GM13977 (cell line): ENCODE data around the gene RER1.

Experiments used
- DNase-seq: peaks from one replicate; pipeline ENCODE4 v3.0.0; 2012; ENCODE audit warnings: low spot score
- CTCF ChIP-seq: IDR thresholded peaks from 2 replicates; pipeline ENCODE4 v1.5.1; 2012; ENCODE audit warnings: mild to moderate bottlenecking, control low read depth; ENCODE audit not compliant: insufficient read depth; ENCODE audit errors: extremely low read depth, missing control alignments
- in situ Hi-C: fragments of 300-500 bp; cut with MboI; formaldehyde crosslinking; loops from one replicate; pipeline ENCODE4 v1.12.0; 2022; ENCODE audit warnings: low sequenced_read_pairs, low pct_unique_long_range_greater_than_20kb, mixed read lengths, inconsistent platforms; ENCODE audit not compliant: unreplicated experiment

The RER1 gene

DNA sequence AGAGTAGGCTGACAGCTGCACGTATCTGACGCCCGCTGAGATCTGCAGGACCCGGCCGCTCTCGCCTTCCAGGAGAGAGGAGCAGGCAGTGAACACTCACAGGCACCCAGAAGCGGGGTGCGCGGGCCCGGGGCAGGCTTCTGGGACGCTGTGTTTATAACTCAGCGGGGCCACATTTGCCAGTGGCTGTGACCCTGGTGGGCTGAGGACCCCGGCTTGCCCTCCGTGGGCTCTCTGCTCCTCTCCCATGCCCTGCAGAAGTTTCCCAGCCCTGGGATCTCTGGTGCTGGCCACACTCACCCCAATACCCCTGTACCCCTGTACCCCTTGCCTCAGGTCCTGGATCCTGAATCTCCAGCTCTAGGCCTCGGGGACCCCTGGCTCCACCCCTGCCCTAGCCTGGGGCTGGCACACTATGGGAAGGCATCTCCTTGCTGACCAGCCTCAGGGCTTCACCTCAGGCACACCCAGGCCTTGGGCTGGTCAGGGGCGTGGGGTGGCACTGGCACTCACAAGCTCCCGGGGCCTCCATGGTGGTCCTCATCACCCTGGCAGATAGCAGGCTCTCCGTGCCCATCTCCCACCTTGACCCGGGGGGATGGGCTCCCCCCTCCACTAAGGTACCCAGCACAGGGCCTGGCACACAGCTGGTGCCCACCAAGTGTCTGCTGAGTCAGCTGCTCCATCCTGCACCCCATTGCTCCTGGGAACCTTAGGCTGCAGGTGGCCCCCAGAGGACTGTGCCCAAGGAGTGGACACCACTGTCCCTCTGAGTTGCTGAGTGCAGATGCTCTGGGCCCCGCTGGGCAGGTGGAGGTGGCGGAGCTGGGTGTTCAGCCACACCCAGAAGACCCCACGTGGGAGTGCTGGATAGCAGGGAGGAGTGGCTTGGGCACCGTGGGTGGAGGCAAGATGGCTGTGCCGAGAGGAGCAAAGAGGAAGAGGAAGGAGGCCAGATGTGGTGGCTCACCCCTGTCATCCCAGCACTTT, 32.7 kb upstream of the RER1 start:
- in situ Hi-C loops: no loop called here
- no peak for DNase-seq
- no peak for TF ChIP-seq CTCF

GRCh38 chr1:2360588-2361364, 30.9 kb upstream of the RER1 start:
- no peak for DNase-seq
- no peak for TF ChIP-seq CTCF
- in situ Hi-C loops: no loop called here

GRCh38 chr1:2363847-2364513, 27.7 kb upstream of the RER1 start:
- no peak for TF ChIP-seq CTCF
- in situ Hi-C loops: no loop called here
- no peak for DNase-seq

DNA sequence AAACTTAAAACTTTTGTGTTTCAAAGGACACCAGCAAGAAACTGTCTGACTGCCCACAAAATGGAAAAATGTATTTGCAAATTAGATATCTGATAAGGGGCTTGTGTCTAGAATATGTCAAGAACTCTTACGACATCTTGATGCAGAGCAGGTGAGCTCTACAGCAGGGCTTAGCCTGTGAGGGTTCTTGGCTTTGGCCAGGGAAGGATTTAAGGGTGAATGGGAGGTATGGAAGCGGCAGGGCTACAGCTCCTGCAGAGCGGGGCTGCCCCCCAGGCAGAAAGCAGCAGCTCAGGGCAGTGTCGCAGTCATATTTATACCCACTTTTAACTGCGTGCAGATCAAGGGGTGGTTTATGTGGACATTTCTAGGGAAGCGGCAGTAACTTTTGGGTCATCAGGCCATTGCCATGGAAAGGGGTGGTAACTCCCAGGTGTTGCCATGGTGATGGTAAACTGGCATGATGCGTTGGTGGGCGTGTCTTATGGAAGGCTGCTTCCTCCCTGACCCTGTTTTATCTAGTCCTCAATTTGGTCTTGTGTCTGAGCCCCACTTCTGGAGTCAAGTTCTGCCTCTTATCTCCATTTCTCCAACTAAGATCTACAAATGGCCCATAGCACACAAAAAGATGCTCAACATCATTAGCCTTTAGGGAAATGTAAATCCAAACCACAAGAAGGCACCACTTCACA, 23.4 kb upstream of the RER1 start:
- TF ChIP-seq CTCF: no peak
- in situ Hi-C loops: no loop called here

DNA sequence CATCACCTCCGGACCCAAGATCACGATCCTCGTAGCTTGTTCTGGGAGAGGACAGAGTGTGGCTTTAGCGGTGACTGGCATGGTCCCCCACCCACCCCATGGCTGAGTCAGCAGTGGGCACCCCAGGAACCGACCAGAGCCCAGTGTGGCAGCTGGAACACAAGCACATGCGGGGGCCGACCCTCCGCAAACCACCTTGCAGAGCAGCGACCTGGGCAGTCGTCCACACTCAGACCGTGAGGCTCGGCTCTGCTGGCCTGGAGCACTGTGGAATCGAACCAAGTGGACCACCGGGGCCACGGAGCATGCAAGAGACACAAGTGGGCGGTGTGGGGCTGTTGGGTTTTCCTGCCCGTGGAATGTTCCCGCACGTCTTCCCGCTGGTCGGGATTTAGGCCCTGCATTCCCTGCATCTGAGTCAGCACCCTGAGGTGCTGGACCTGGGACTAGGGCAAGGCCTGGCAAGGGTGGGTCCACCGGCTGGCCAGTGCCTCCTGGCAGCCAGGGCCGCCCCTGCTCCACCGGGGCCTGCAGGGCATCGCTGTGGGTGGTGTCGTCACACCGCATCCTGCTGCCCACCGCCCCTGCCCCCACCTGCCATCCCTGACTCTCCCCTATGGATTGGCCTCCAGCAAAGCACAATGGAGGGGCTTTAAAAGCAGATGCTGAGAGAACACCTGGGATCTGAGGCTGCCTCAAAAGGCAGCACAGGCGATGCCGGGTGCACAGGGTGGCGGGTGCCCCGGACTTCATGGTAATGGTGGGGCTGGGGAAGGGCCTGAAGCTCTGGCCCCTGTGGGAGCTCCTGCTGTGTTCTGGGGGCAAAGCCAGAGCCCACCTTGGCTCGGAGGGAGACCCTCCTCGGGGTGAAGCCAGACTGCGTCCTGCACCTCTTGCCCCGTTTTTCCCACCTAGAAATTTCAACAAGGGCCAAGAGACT, 18.8 kb upstream of the RER1 start:
- no peak for TF ChIP-seq CTCF
- DNase-seq: no peak
- in situ Hi-C loops: no loop called here

More for the DNA sequence above, 23.4 kb upstream of the RER1 start:
- no peak for DNase-seq
